ENCODE data around the gene CCDC8.

- no peak for TF ChIP-seq CTCF (IDR thresholded peaks at IDR 0.05)
- TF ChIP-seq POLR2A (IDR thresholded peaks at IDR 0.05), result no peak
Measured at GRCh38 chr19:46409191-46409590, 4.2 kb downstream of the CCDC8 start.
